GM18511 (cell line): ENCODE data around the gene SMIM38.
"Not testable (repeated sequence)": the region's sequence is repeated elsewhere in the genome, so short reads cannot be mapped to it uniquely, and the experiment has no call there.

Experiments used
- ATAC-seq: cut with Tn5 transposase; IDR thresholded peaks from one replicate; pipeline ENCODE4 v1.9.1; 2021; ENCODE audit warnings: mild to moderate bottlenecking, moderate library complexity; ENCODE audit not compliant: unreplicated experiment

Gene SMIM38

GRCh38 chr11:69121621-69122325 lies 34.0 kb upstream of the SMIM38 start:
- no peak for ATAC-seq

- ATAC-seq: no peak
These were observed 33.5 kb upstream of the SMIM38 start for GRCh38 chr11:69122326-69122629.

GRCh38 chr11:69122630-69123431 lies 32.9 kb upstream of the SMIM38 start:
- no peak for ATAC-seq

- ATAC-seq: no peak
These were observed 31.9 kb upstream of the SMIM38 start for GRCh38 chr11:69123593-69124545.

GRCh38 chr11:69125861-69126260 lies 29.9 kb upstream of the SMIM38 start:
- no peak for ATAC-seq

- ATAC-seq: no peak
These were observed 29.4 kb upstream of the SMIM38 start for GRCh38 chr11:69126286-69126685.

GRCh38 chr11:69127081-69127850 lies 28.5 kb upstream of the SMIM38 start:
- no peak for ATAC-seq

GRCh38 chr11:69127884-69128283 lies 27.9 kb upstream of the SMIM38 start:
- no peak for ATAC-seq

GRCh38 chr11:69129053-69129452 lies 26.7 kb upstream of the SMIM38 start:
- no peak for ATAC-seq

GRCh38 chr11:69129647-69130046 lies 26.1 kb upstream of the SMIM38 start:
- ATAC-seq: no peak

- ATAC-seq: no peak
These were observed 25.1 kb upstream of the SMIM38 start for GRCh38 chr11:69130654-69131053.

GRCh38 chr11:69131121-69131566 lies 24.6 kb upstream of the SMIM38 start:
- ATAC-seq: no peak

GRCh38 chr11:69131644-69132300 lies 24.0 kb upstream of the SMIM38 start:
- ATAC-seq: no peak

GRCh38 chr11:69132301-69132670 lies 23.4 kb upstream of the SMIM38 start:
- no peak for ATAC-seq

GRCh38 chr11:69133251-69133650 lies 22.5 kb upstream of the SMIM38 start:
- ATAC-seq: no peak

GRCh38 chr11:69134182-69134581 lies 21.6 kb upstream of the SMIM38 start:
- ATAC-seq: not testable (repeated sequence)

- no peak for ATAC-seq
These were observed 20.8 kb upstream of the SMIM38 start for GRCh38 chr11:69134957-69135356.

- ATAC-seq: no peak
These were observed 20.0 kb upstream of the SMIM38 start for GRCh38 chr11:69135420-69136363.

- ATAC-seq: no peak
These were observed 19.3 kb upstream of the SMIM38 start for GRCh38 chr11:69136471-69136870.
